T-helper 17 cell (primary cell): Measurements from ENCODE around the gene ARL5A. TPM values are rescaled to one million over a fixed set of nuclear protein-coding genes. Genes with fewer than 3 reads are reported as not detected.
A peak's percentile ranks its signal among the peaks of the same experiment; 100 is the strongest.
"Not testable (repeated sequence)": the region's sequence is repeated elsewhere in the genome, so short reads cannot be mapped to it uniquely, and the experiment has no call there.

Experiments
- ATAC-seq: fragments of 150-1000 bp; cut with Tn5 transposase; 2 replicates; pipeline ENCODE4 v1.10.0; 2021; ENCODE audit warnings: mild to moderate bottlenecking, moderate library complexity
- DNase-seq, 3 donors: peaks; one replicate each; pipeline versions ENCODE4 v3.0.0 to v3.0.0-alpha.2; 2020 to 2021
- H3K9me3 ChIP-seq: one replicate; pipeline ENCODE4 v1.7.0; 2013; ENCODE audit warnings: low read length, mild to moderate bottlenecking; ENCODE audit not compliant: control insufficient read depth, poor library complexity, severe bottlenecking
- H3K27ac Mint-ChIP-seq: one replicate; pipeline ENCODE4 v1.8.0; 2022; ENCODE audit warnings: mild to moderate bottlenecking, moderate library complexity, mixed read lengths
- H3K27me3 Mint-ChIP-seq: one replicate; pipeline ENCODE4 v1.8.0; 2022; ENCODE audit warnings: mixed read lengths
- H3K36me3 Mint-ChIP-seq: one replicate; pipeline ENCODE4 v1.8.0; 2022; ENCODE audit warnings: low read depth, mixed read lengths
- H3K4me1 Mint-ChIP-seq: one replicate; pipeline ENCODE4 v1.8.0; 2022; ENCODE audit warnings: mild to moderate bottlenecking, mixed read lengths
- H3K4me3 Mint-ChIP-seq: one replicate; pipeline ENCODE4 v1.8.0; 2022; ENCODE audit warnings: mild to moderate bottlenecking, moderate library complexity, mixed read lengths
- total RNA-seq, 4 donors: library from RNA in 2 of 4; stranded (reverse) in 2 of 4; gene quantifications; one replicate each; pipeline ENCODE4 v1.2.3 and lab custom pipeline; 2022 to 2026

ARL5A gene
- total RNA-seq (10 to 100 TPM; 27.6 to 30.1 TPM), total RNA-seq (lab: John Stamatoyannopoulos, UW) (21.7 to 36.3 reads per million in 2 donors)

GRCh38 chr2:151828143-151828889 lies at the start of gene ARL5A:
Gene ARL5A, minus strand, starts transcription at chr2:151828421. Its CDS starts 245 bp downstream, at chr2:151828176.
- H3K36me3 Mint-ChIP-seq = peaks cover 2% of the 10 kb centered on the region
- H3K4me3 Mint-ChIP-seq = peak within 1 kb of the TSS; percentile 92
- peak; percentile 93 to 95 (median 93) for DNase-seq
- no peaks in the 10 kb centered on the region for H3K27me3 Mint-ChIP-seq
- no peaks in the 10 kb centered on the region for H3K9me3 ChIP-seq
- ATAC-seq = peak; percentile 95
- H3K4me1 Mint-ChIP-seq = peaks cover 34% of the 10 kb centered on the region
- peak within 1 kb of the TSS; percentile 91 for H3K27ac Mint-ChIP-seq

GRCh38 chr2:151875631-151876030 lies 47.4 kb upstream of the ARL5A start:
- DNase-seq, H3K36me3 Mint-ChIP-seq, ATAC-seq, H3K4me1 Mint-ChIP-seq, H3K4me3 Mint-ChIP-seq, H3K9me3 ChIP-seq, H3K27ac Mint-ChIP-seq: not testable (repeated sequence)
- peaks cover 13% of the 10 kb centered on the region for H3K27me3 Mint-ChIP-seq

- ATAC-seq (no peak), DNase-seq (no peak)
- H3K9me3 ChIP-seq = no peaks in the 10 kb centered on the region
- H3K4me3 Mint-ChIP-seq = no peak overlapping the region
- no peaks in the 10 kb centered on the region for H3K4me1 Mint-ChIP-seq
- no peaks in the 10 kb centered on the region for H3K36me3 Mint-ChIP-seq
- H3K27me3 Mint-ChIP-seq = peaks cover 28% of the 10 kb centered on the region
- H3K27ac Mint-ChIP-seq = no peak overlapping the region
Measured at GRCh38 chr2:151872463-151872862, 44.2 kb upstream of the ARL5A start.

GRCh38 chr2:151869291-151869690 lies 41.1 kb upstream of the ARL5A start:
- H3K4me1 Mint-ChIP-seq = no peaks in the 10 kb centered on the region
- no peaks in the 10 kb centered on the region for H3K9me3 ChIP-seq
- ATAC-seq = no peak
- H3K27me3 Mint-ChIP-seq = peaks cover 50% of the 10 kb centered on the region
- H3K4me3 Mint-ChIP-seq = no peak overlapping the region
- no peaks in the 10 kb centered on the region for H3K36me3 Mint-ChIP-seq
- no peak for DNase-seq
- no peak overlapping the region for H3K27ac Mint-ChIP-seq

- H3K27ac Mint-ChIP-seq = no peak overlapping the region
- H3K36me3 Mint-ChIP-seq = no peaks in the 10 kb centered on the region
- H3K4me1 Mint-ChIP-seq = no peaks in the 10 kb centered on the region
- DNase-seq = no peak
- peaks cover 36% of the 10 kb centered on the region for H3K27me3 Mint-ChIP-seq
- ATAC-seq = no peak
- H3K4me3 Mint-ChIP-seq = no peak overlapping the region
- H3K9me3 ChIP-seq = no peaks in the 10 kb centered on the region
Measured at GRCh38 chr2:151862700-151863099, 34.5 kb upstream of the ARL5A start.

- Mint-ChIP-seq H3K27me3 (peaks cover 27% of the 10 kb centered on the region), H3K27ac (no peak overlapping the region), H3K36me3 (no peaks in the 10 kb centered on the region), H3K4me3 (no peak overlapping the region), H3K4me1 (no peaks in the 10 kb centered on the region)
- ATAC-seq (no peak), DNase-seq (no peak)
- H3K9me3 ChIP-seq = no peaks in the 10 kb centered on the region
Measured at GRCh38 chr2:151861174-151861573, 33.0 kb upstream of the ARL5A start.

GRCh38 chr2:151860613-151861146 lies 32.5 kb upstream of the ARL5A start:
- ATAC-seq = no peak
- no peak overlapping the region for H3K27ac Mint-ChIP-seq

GRCh38 chr2:151860210-151860609 lies 32.0 kb upstream of the ARL5A start:
- no peak for ATAC-seq
- H3K4me3 Mint-ChIP-seq = no peak overlapping the region
- peaks cover 23% of the 10 kb centered on the region for H3K27me3 Mint-ChIP-seq
- no peaks in the 10 kb centered on the region for H3K4me1 Mint-ChIP-seq
- no peaks in the 10 kb centered on the region for H3K36me3 Mint-ChIP-seq
- no peak for DNase-seq
- no peak overlapping the region for H3K27ac Mint-ChIP-seq
- H3K9me3 ChIP-seq = no peaks in the 10 kb centered on the region

More at GRCh38 chr2:151860613-151861146, 32.5 kb upstream of the ARL5A start:
- Mint-ChIP-seq H3K36me3 (no peaks in the 10 kb centered on the region), H3K4me3 (no peak overlapping the region), H3K4me1 (no peaks in the 10 kb centered on the region), H3K27me3 (peaks cover 27% of the 10 kb centered on the region)
- DNase-seq = no peak
- H3K9me3 ChIP-seq = no peaks in the 10 kb centered on the region

- Mint-ChIP-seq H3K27ac (no peak overlapping the region), H3K36me3 (no peaks in the 10 kb centered on the region), H3K27me3 (peaks cover 10% of the 10 kb centered on the region), H3K4me1 (peaks cover 3% of the 10 kb centered on the region), H3K4me3 (no peak overlapping the region)
- no peak for ATAC-seq
- DNase-seq = no peak
- no peaks in the 10 kb centered on the region for H3K9me3 ChIP-seq
Measured at GRCh38 chr2:151857650-151858049, 29.4 kb upstream of the ARL5A start.

- peaks cover 3% of the 10 kb centered on the region for H3K4me1 Mint-ChIP-seq
- H3K4me3 Mint-ChIP-seq = no peak overlapping the region
- no peaks in the 10 kb centered on the region for H3K36me3 Mint-ChIP-seq
- DNase-seq = no peak
- ATAC-seq = no peak
- no peaks in the 10 kb centered on the region for H3K9me3 ChIP-seq
- no peak overlapping the region for H3K27ac Mint-ChIP-seq
- peaks cover 7% of the 10 kb centered on the region for H3K27me3 Mint-ChIP-seq
Measured at GRCh38 chr2:151855111-151855510, 26.9 kb upstream of the ARL5A start.

- peaks cover 8% of the 10 kb centered on the region for H3K27me3 Mint-ChIP-seq
- ATAC-seq (no peak), DNase-seq (no peak)
- no peaks in the 10 kb centered on the region for H3K9me3 ChIP-seq
- H3K4me1 Mint-ChIP-seq = peaks cover 3% of the 10 kb centered on the region
- no peak overlapping the region for H3K27ac Mint-ChIP-seq
- no peaks in the 10 kb centered on the region for H3K36me3 Mint-ChIP-seq
- H3K4me3 Mint-ChIP-seq = no peak overlapping the region
Measured at GRCh38 chr2:151853070-151853758, 25.0 kb upstream of the ARL5A start.

GRCh38 chr2:151852260-151853069 lies 24.2 kb upstream of the ARL5A start:
- Mint-ChIP-seq H3K4me3 (no peak overlapping the region), H3K4me1 (peaks cover 3% of the 10 kb centered on the region)
- no peak for ATAC-seq

GRCh38 chr2:151851761-151852160 lies 23.5 kb upstream of the ARL5A start:
- Mint-ChIP-seq H3K4me3 (no peak overlapping the region), H3K4me1 (peaks cover 3% of the 10 kb centered on the region), H3K27ac (no peak overlapping the region), H3K27me3 (peaks cover 13% of the 10 kb centered on the region), H3K36me3 (no peaks in the 10 kb centered on the region)
- no peak for DNase-seq
- H3K9me3 ChIP-seq = no peaks in the 10 kb centered on the region
- no peak for ATAC-seq

More at GRCh38 chr2:151852260-151853069, 24.2 kb upstream of the ARL5A start:
- no peak for DNase-seq
- no peaks in the 10 kb centered on the region for H3K9me3 ChIP-seq
- Mint-ChIP-seq H3K27me3 (peaks cover 13% of the 10 kb centered on the region), H3K27ac (no peak overlapping the region), H3K36me3 (no peaks in the 10 kb centered on the region)
